GM23248 (cell line): ENCODE measurements around the gene APLP2.

Experiments
- EZH2 ChIP-seq: fragments of 200-600 bp; sonication (generic); IDR thresholded peaks from 2 replicates; pipeline ENCODE4 v1.6.1; 2018; ENCODE audit warnings: antibody characterized with exemption, mild to moderate bottlenecking; ENCODE audit not compliant: insufficient read depth, poor library complexity, severe bottlenecking
- EZH2phosphoT487 ChIP-seq: fragments of 200-600 bp; sonication (generic); IDR thresholded peaks from 2 replicates; pipeline ENCODE4 v1.6.1; 2018; ENCODE audit warnings: antibody characterized with exemption, moderate library complexity, mild to moderate bottlenecking, low read depth; ENCODE audit not compliant: insufficient read depth

DNA sequence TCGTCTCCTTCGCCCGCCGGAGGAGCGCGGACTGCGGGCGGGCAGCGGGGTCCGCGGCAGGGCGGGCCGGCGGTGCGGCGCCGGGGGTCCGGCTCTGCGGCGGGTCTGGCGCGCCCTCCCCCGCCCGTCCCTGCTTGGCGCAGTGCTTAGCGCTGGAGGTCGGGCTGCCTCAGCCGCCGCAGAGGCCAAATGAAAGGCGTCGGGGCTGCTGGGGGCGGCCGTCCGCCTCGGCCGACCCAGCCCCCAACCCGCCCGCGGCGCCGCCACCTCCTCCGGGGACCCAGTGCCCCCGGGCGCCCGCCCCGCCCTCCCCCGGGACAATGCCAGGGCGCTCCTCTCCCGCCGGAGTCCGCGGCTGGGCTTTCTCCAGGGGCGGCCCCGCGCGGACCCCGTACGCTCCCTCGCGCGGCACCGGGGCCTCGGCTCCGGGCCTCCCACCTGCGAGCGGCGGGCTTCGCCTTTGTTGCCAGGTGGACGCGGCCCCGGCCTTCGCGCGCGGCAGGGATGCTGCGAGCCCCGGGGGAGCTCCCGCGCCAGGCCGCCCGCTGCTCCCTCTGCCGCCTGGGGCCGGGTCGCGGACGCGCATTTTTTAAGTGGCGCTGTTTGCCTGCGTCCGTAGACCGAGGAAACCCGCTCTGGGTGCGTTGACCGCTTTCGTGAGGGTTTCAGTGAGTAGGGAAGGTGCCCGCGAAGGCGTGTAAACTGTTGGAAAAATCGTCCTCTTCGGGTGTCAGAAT is 583 bp downstream of the APLP2 start:
- no peak for TF ChIP-seq EZH2phosphoT487
- no peak for TF ChIP-seq EZH2
